GM20431 (cell line): ENCODE data around the gene CTRB2.

Source experiments
- in situ Hi-C: fragments of 300-500 bp; cut with MseI, MboI; formaldehyde crosslinking; loops from one replicate; pipeline ENCODE4 v1.15.0; 2020; ENCODE audit warnings: low sequenced_read_pairs; ENCODE audit not compliant: unreplicated experiment

CTRB2 gene

GRCh38 chr16:75208861-75209505 lies 2.0 kb upstream of the CTRB2 start:
- in situ Hi-C loops: loop anchor here (25.0 kb wide), 1 partner anchor 553 kb away; no protein-coding TSS in a partner anchor

- in situ Hi-C loops: loop anchor here (25.0 kb wide), 1 partner anchor 554 kb away; no protein-coding TSS in a partner anchor
Observed at GRCh38 chr16:75208242-75208825, 1.4 kb upstream of the CTRB2 start.

GRCh38 chr16:75207831-75208230 lies 870 bp upstream of the CTRB2 start:
- in situ Hi-C loops: loop anchor here (25.0 kb wide), 1 partner anchor 554 kb away; no protein-coding TSS in a partner anchor

- in situ Hi-C loops: loop anchor here (25.0 kb wide), 1 partner anchor 556 kb away; no protein-coding TSS in a partner anchor
Observed at GRCh38 chr16:75205961-75206748, 806 bp downstream of the CTRB2 start.

DNA sequence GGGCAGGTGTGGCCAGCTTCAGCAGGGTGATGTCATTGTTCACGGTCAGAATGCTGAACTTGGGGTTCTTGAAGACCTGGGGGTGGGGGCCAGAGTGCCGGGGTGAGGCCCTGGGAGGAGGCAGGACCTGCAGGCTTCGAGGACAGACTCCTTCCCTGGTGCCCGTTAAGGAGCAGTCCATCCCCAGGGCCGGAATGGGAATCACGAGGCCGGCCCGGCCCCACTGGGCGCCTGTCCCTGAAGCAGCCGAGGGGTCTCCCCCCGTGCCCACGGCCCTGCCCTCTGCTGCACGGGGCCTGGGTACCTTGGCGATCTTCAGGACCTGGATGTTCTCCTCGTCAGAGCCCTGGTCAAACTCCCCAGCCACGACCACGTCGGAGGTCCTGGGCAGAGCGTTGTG lies 1.5 kb downstream of the CTRB2 start:
- in situ Hi-C loops: loop anchor here (25.0 kb wide), 1 partner anchor 557 kb away; no protein-coding TSS in a partner anchor

DNA sequence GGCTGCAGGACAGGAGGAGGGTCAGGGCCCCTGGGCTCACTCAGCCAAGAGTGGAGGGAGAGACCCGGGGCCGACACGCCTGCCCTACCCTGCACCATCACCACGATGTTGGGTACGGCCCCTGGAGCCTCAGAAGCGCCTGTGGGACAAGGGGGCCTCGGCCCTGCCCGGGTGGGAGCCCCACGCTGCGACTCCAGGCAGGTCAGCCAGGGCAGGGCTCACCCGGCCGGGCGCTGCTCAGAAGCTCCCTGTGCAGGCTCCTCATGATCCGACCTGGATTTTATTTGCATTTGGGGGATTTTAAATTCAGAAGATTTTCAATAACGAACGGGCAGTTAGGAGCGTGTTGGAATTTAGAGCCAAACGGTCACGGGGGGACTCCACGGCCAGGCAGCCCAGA lies 2.1 kb downstream of the CTRB2 start:
- in situ Hi-C loops: loop anchor here (25.0 kb wide), 1 partner anchor 557 kb away; no protein-coding TSS in a partner anchor

- in situ Hi-C loops: loop anchor here (25.0 kb wide), 1 partner anchor 558 kb away; no protein-coding TSS in a partner anchor
Observed at GRCh38 chr16:75204410-75204758, 2.6 kb downstream of the CTRB2 start.

GRCh38 chr16:75203667-75204409 lies 3.1 kb downstream of the CTRB2 start:
- in situ Hi-C loops: loop anchor here (25.0 kb wide), 1 partner anchor 558 kb away; no protein-coding TSS in a partner anchor

GRCh38 chr16:75203096-75203495 lies 3.9 kb downstream of the CTRB2 start:
- in situ Hi-C loops: loop anchor here (25.0 kb wide), 1 partner anchor 559 kb away; no protein-coding TSS in a partner anchor

- in situ Hi-C loops: loop anchor here (25.0 kb wide), 1 partner anchor 560 kb away; no protein-coding TSS in a partner anchor
Observed at GRCh38 chr16:75202069-75202590, 4.8 kb downstream of the CTRB2 start.

GRCh38 chr16:75198135-75198600 lies 8.8 kb downstream of the CTRB2 start:
- in situ Hi-C loops: no loop called here

DNA sequence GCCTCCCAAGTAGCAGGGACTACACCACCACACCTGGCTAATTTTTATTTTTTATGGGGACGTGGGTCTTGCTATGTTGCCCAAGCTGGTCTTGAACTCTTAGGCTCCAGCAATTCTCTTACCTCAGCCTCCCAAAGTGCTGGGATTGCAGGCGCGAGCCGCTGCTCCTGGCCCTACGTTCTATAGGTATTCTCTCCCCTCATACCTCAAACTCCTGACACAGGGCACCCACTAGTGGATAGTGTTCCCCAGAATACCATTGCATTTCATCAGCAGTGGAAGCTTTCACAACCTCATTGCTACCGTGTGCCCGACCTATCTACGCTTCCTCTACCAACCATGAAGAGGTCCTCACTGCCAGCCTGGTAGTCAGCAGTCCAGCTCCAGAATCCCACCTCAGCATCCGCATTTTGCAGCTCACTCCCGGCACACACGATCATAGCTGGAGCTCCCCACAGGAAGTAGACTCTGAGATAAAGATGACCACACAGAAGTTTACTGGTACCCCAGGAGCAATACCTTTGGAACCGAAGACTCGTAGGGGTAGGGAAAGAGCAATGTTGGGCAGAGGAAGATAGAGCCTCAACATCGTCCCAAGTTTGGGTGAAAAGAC lies 9.3 kb downstream of the CTRB2 start:
- in situ Hi-C loops: no loop called here

DNA sequence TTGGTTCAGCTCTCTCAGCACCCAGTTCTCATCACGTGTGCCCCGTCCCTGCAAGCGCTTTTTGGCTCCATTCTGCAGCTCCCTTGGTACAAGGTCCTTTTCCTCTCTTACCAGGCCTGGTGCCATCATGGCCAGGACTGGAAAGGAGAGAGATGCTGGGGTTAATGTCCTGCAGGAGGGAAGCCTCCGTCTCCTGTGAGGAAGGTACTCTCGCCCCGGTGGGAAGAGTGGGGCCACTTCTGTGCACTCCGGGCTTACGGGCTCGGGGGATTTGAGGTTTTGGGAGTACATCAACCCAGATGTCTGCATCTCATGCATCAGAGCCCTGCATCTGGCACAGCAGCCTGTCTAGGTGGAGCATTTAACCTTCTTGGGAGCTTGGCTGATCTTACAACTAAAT lies 10.1 kb downstream of the CTRB2 start:
- in situ Hi-C loops: no loop called here

DNA sequence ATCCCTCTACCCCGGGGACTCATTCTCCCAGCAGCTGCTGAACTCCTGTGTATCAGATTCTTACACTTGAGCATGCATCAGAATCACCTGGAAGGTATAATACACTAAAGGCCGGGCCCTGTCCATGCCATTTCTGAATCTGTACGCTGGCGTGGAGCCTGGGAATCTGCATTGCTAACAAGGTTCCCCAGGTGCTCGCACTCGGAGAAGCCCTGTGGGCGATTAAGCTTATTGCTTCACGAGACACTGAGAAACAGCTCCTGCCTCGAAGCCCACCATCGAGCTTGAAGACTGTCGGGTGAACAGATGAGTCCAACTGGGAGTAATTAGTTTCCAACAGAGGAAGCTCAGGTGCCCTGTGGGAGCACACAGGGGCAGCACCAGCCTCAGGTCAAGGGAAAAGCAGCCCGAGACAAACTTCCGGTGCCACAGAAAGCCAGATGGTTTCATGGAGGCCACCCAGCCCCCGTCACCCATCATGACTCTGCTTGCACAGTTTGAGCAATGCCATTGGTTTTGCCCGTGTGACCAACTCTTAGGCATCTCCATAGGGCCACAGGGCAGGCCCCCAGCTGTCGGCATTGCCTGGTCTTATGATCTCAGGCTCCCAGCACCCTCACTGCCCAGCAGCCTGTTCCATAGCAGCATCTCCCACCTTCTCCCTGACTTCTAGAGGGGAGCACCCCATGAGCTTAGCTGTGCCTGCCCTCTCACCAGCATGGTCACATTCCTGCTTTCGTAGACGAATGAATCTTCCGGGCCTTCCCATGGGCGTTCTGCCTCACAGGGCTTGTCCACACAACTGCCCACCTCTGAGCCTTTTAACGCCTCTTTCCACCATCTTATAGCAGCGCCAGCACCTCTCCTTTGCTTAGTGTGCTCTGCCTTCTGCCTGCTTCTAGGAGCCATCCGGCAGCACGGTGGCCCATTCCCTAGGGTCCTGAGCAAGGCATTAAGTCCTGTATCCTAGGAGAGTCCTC lies 10.9 kb downstream of the CTRB2 start:
- in situ Hi-C loops: no loop called here

DNA sequence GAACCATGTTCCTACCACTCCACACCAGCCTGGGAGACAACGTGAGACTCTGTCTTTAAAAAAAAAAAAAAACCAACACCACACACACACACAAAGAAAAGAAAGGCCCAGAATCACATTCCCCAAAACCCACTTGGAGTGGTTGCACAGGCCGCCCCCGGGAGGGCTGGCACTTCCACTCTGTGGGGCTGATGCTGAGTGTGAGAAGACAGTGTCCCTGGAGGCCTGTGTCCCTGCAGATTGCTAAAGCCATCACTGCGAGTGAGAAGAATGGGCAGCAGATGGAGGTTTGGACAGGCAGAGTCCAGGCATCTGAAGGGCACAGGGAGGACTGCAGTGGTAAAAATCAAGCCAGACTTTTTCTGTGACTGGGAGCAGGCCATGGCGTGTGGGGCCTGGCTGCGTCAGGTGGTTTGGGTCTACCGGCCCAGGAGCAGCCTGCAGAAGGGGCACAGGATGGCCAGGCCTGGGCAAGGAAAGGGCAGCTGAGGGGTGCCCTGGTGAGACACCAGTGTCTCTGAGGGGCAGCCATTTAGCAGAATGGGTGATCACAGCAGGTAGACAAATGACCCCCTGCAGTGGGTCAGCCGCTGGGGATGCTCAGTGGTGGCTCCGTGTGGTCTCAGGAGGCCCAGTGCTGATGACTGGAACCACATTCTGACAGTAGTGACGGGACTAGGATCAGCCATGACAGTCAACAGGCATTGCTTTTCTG lies 13.1 kb downstream of the CTRB2 start:
- in situ Hi-C loops: no loop called here

- in situ Hi-C loops: no loop called here
Observed at GRCh38 chr16:75193265-75193650, 13.7 kb downstream of the CTRB2 start.

DNA sequence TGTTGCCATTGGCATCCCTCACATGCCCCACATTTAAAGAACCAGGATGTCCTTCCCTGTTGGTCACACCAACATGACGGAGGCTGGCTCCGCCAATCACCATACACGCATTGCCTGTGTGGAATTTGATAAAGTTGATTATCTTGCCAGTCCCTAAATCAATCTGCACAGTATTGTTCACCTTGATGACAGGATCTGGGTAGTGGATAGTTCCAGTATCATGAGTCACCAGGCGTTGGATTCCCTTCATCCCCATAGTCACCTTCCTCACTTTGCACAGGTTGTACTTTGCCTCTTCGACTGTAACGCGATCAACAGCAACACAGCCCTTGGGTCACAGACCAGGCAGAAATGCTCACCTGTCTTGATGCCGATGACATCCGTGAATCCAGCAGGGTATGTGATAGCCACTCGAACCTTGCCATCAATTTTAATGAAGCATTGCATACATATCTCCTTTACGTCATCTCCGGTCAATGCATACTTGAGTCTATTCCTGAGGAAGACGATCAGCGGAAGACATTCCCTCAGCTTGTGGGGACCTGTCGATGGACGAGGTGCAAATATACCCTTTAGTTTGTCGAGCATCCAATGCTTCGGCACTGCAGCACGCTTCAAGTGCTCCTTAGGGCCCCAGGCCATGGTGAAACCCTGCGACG lies 14.2 kb downstream of the CTRB2 start:
- in situ Hi-C loops: no loop called here
